Activated naive CD4-positive, alpha-beta T cell treated with anti-CD3 and anti-CD28 coated beads for 36 hours (primary cell): Measurements from ENCODE around the gene SERINC4. TPM values are rescaled to one million over a fixed set of nuclear protein-coding genes. Genes with fewer than 3 reads are reported as not detected.
"Not testable (repeated sequence)": the region's sequence is repeated elsewhere in the genome, so short reads cannot be mapped to it uniquely, and the experiment has no call there.

Source experiments
- CTCF ChIA-PET: fragments of 350-600 bp; sonication (Branson Sonifier 250); formaldehyde crosslinking; loops from one replicate; lab custom pipeline; 2021; ENCODE audit warnings: antibody characterized with exemption; lab: Charles Lee
- DNase-seq: peaks from one replicate; pipeline ENCODE4 v3.0.0-alpha.2; 2020
- H3K27ac Mint-ChIP-seq: one replicate; pipeline ENCODE4 v1.8.0; 2021; ENCODE audit warnings: mild to moderate bottlenecking, mixed read lengths
- H3K27me3 Mint-ChIP-seq: one replicate; pipeline ENCODE4 v1.8.0; 2021; ENCODE audit warnings: low read depth, mixed read lengths
- H3K36me3 Mint-ChIP-seq: one replicate; pipeline ENCODE4 v1.8.0; 2021; ENCODE audit warnings: low read depth, mixed read lengths
- H3K4me1 Mint-ChIP-seq: one replicate; pipeline ENCODE4 v1.8.0; 2021; ENCODE audit warnings: low read depth, mixed read lengths
- H3K4me3 Mint-ChIP-seq: one replicate; pipeline ENCODE4 v1.8.0; 2021; ENCODE audit warnings: mild to moderate bottlenecking, moderate library complexity, mixed read lengths
- H3K9me3 Mint-ChIP-seq: one replicate; pipeline ENCODE4 v1.8.0; 2021; ENCODE audit warnings: mixed read lengths
- intact Hi-C: fragments of 100-400 bp; cut with micrococcal nuclease; formaldehyde crosslinking; loops from one replicate; pipeline ENCODE4 v1.15.1; 2023
- microRNA-seq: library from miRNA; unstranded; fragments of <30 nt; microRNA quantifications from one replicate; pipeline ENCODE4 v1.2.0, GENCODE V29; 2022; ENCODE audit warnings: borderline microRNAs expressed, borderline replicate concordance
- total RNA-seq, 2 experiments: library from RNA; stranded (reverse); gene quantifications; one replicate each; pipeline ENCODE4 v1.2.3, GENCODE V29; 2021

SERINC4 gene
- total RNA-seq, 2 experiments from 2014 or later, result 0.14 to 0.15 TPM

- CTCF ChIA-PET, result interaction anchor here (1.2 kb wide), 1 partner anchor 306 kb away, joined by 3 read pairs; no protein-coding TSS in a partner anchor
- not testable (repeated sequence) for H3K9me3 Mint-ChIP-seq, H3K27me3 Mint-ChIP-seq
- H3K36me3 Mint-ChIP-seq, result peaks cover 13% of the 10 kb centered on the region
- peak; percentile 86 for DNase-seq
- intact Hi-C loops, result loop anchor here (5.0 kb wide), 1 partner anchor 1554 kb away; no protein-coding TSS in a partner anchor
- peak within 1 kb of the TSS; percentile 91 for H3K27ac Mint-ChIP-seq
- peaks cover 35% of the 10 kb centered on the region for H3K4me1 Mint-ChIP-seq
- peak within 1 kb of the TSS; percentile 88 for H3K4me3 Mint-ChIP-seq
Measured at GRCh38 chr15:43746245-43746902, 53.6 kb downstream of the SERINC4 start, which contains the start of gene PDIA3. TSS of gene PDIA3 (plus strand) at chr15:43746438. CDS start at chr15:43746540, 102 bp downstream.

Small RNA genes within 50 kb of the gene (microRNA-seq; reads per million reads assigned to microRNA genes)
- not detected for gene MIR1282

Other genes with a start within 250 kb of the SERINC4 start
- gene PPIP5K1, start 210.0 kb downstream of the SERINC4 start, total RNA-seq, result 10 to 100 TPM; 27.8 to 33.4 TPM
- gene CKMT1B, start 206.2 kb downstream of the SERINC4 start, total RNA-seq, result 1 to 10 TPM in 1 of 2 experiments, under 1 TPM in 1; 0.29 to 1.0 TPM
- gene STRC, start 181.4 kb downstream of the SERINC4 start, total RNA-seq, result under 1 TPM; 0.50 to 0.77 TPM
- 1 to 10 TPM; 3.5 to 4.5 TPM for gene CATSPER2, start 151.4 kb downstream of the SERINC4 start, total RNA-seq
- gene CKMT1A, start 106.4 kb downstream of the SERINC4 start, total RNA-seq, result under 1 TPM; 0.35 to 0.41 TPM
- gene PDIA3, start 53.8 kb downstream of the SERINC4 start, total RNA-seq, result 100 to 1,000 TPM; 196 to 199 TPM
- 1 to 10 TPM; 1.0 to 1.2 TPM for gene ELL3, start 23.3 kb downstream of the SERINC4 start, total RNA-seq
- gene SERF2, start 7.9 kb downstream of the SERINC4 start, total RNA-seq, result 100 to 1,000 TPM; 781 to 808 TPM
- 10 to 100 TPM; 19.6 to 21.1 TPM for gene HYPK, start 379 bp upstream of the SERINC4 start, total RNA-seq
- gene MFAP1, start 24.5 kb upstream of the SERINC4 start, total RNA-seq, result 10 to 100 TPM; 28.5 to 28.7 TPM
- gene WDR76, start 26.8 kb upstream of the SERINC4 start, total RNA-seq, result 10 to 100 TPM; 82.4 to 94.0 TPM